ENCODE measurements around the gene TF. TPM values are rescaled to one million over a fixed set of nuclear protein-coding genes. Genes with fewer than 3 reads are reported as not detected.

TF gene
- total and polyA plus RNA-seq, 7 donors, result 0.10 to 6.6 (median 1.0) TPM

- no peak overlapping the region for H3K4me3 ChIP-seq
- no peaks in the 10 kb centered on the region for H3K27me3 ChIP-seq (ENCODE audit: insufficient read depth in 3 of 3, low read length in 2 of 3)
- DNase-seq, result no peak
- H3K27ac ChIP-seq, result no peak overlapping the region
- WGBS, 3 donors, result 90 to 94% (median 91%) methylated on average over 4 of the region's 4 CpGs
- no peak for TF ChIP-seq CTCF (IDR thresholded peaks at IDR 0.05)
- H3K9me3 ChIP-seq, result no peaks in the 10 kb centered on the region
- H3K4me1 ChIP-seq, result no peaks in the 10 kb centered on the region
- peaks cover 6 to 92% of the 10 kb centered on the region in 2 donors for H3K36me3 ChIP-seq (ENCODE audit: insufficient read depth in 1 of 2, low read depth in 1 of 2)
- intact Hi-C loops (cut with DNase I), result no loop called here
- no peak for ATAC-seq
These were observed 73.9 kb downstream of the TF start for GRCh38 chr3:133820129-133820528.

GRCh38 chr3:133820889-133821675 is 74.9 kb downstream of the TF start:
- Histone ChIP-seq H3K9me3 (no peaks in the 10 kb centered on the region), H3K27me3 (ENCODE audit: insufficient read depth in 3 of 3, low read length in 2 of 3) (no peaks in the 10 kb centered on the region), H3K27ac (no peak overlapping the region), H3K4me1 (no peaks in the 10 kb centered on the region), H3K4me3 (no peak overlapping the region), H3K36me3 (ENCODE audit: insufficient read depth in 1 of 2, low read depth in 1 of 2) (peaks cover 2 to 91% of the 10 kb centered on the region in 2 donors)
- 83 to 87% (median 86%) methylated on average over 3 of the region's 3 CpGs for WGBS, 3 donors
- no peak for TF ChIP-seq CTCF (IDR thresholded peaks at IDR 0.05)
- ATAC-seq, result no peak
- intact Hi-C loops (cut with DNase I), result loop anchor here in 1 of 2 donors (1.0 kb wide), 1 partner anchor 106 kb away; no protein-coding TSS in a partner anchor
- DNase-seq, result no peak

- no peak overlapping the region for H3K4me3 ChIP-seq
- DNase-seq (peak; percentile 78 to 79), ATAC-seq (peak; percentile 5 to 78 (median 68))
- H3K27me3 ChIP-seq (ENCODE audit: insufficient read depth in 3 of 3, low read length in 2 of 3), result no peaks in the 10 kb centered on the region
- H3K36me3 ChIP-seq (ENCODE audit: insufficient read depth in 1 of 2, low read depth in 1 of 2), result peaks cover 2 to 89% of the 10 kb centered on the region in 2 donors
- intact Hi-C loops (cut with DNase I), result loop anchor here in 1 of 2 donors (1.0 kb wide), 1 partner anchor 105 kb away; no protein-coding TSS in a partner anchor
- no peak for TF ChIP-seq CTCF (IDR thresholded peaks at IDR 0.05)
- WGBS, 3 donors, result 70 to 81% (median 75%) methylated on average over 8 of the region's 8 CpGs
- H3K9me3 ChIP-seq, result no peaks in the 10 kb centered on the region
- H3K4me1 ChIP-seq, result no peaks in the 10 kb centered on the region
- H3K27ac ChIP-seq, result no peak overlapping the region
These were observed 75.8 kb downstream of the TF start for GRCh38 chr3:133821767-133822638.

- no peak overlapping the region for H3K27ac ChIP-seq
- no peak overlapping the region for H3K4me3 ChIP-seq
- intact Hi-C loops (cut with DNase I), result no loop called here
- H3K4me1 ChIP-seq, result no peaks in the 10 kb centered on the region
- peaks cover 2 to 64% of the 10 kb centered on the region in 2 donors for H3K36me3 ChIP-seq (ENCODE audit: insufficient read depth in 1 of 2, low read depth in 1 of 2)
- no peaks in the 10 kb centered on the region for H3K9me3 ChIP-seq
- no peaks in the 10 kb centered on the region for H3K27me3 ChIP-seq (ENCODE audit: insufficient read depth in 3 of 3, low read length in 2 of 3)
- WGBS, 3 donors, result 84 to 86% (median 86%) methylated on average over 8 of the region's 8 CpGs
- ATAC-seq (no peak), DNase-seq (no peak)
- TF ChIP-seq CTCF (IDR thresholded peaks at IDR 0.05), result no peak
These were observed 78.8 kb downstream of the TF start for GRCh38 chr3:133824961-133825485.

Data from psoas muscle (tissue), 8 donors.